HEK293 (cell line): ENCODE results near the gene FHAD1.

ENCODE experiments used
- CTCF ChIA-PET: fragments of 350-600 bp; formaldehyde crosslinking; extraction: SDS; loops from one replicate; lab custom pipeline; 2021; ENCODE audit warnings: antibody characterized with exemption; lab: Yijun Ruan, JAX
- POLR2A ChIA-PET: fragments of 300-600 bp; formaldehyde crosslinking; extraction: SDS; loops from one replicate; lab custom pipeline; 2020; ENCODE audit warnings: antibody characterized with exemption, inconsistent platforms; lab: Yijun Ruan, JAX
- H3K27ac ChIP-seq: fragments of 200-500 bp; sonication (Bioruptor generic); 2 replicates; pipeline ENCODE4 v1.5.1; 2014; ENCODE audit warnings: low read depth, low read length, control low read depth, inconsistent platforms; ENCODE audit errors: extremely low read depth
- H3K36me3 ChIP-seq, 2 experiments: fragments of 200-500 bp in 1 of 2; sonication (Bioruptor generic) in 1 of 2; 1 replicate in 1 of 2; 2 replicates in 1 of 2; pipeline ENCODE4 v1.5.1; 2014 to 2017; ENCODE audit warnings: inconsistent platforms in 2 of 2, low read length in 2 of 2; ENCODE audit not compliant: control insufficient read depth in 2 of 2, insufficient read depth in 1 of 2
- H3K4me1 ChIP-seq: fragments of 200-500 bp; sonication (Bioruptor generic); 2 replicates; pipeline ENCODE4 v1.5.1; 2014; ENCODE audit warnings: mild to moderate bottlenecking, low read length, inconsistent platforms; ENCODE audit not compliant: control insufficient read depth, insufficient read depth
- H3K4me3 ChIP-seq: 2 replicates; pipeline ENCODE4 v1.5.1; 2011; ENCODE audit warnings: low read depth, mild to moderate bottlenecking, control low read depth, low read length, moderate library complexity
- H3K9me3 ChIP-seq: fragments of 200-500 bp; sonication (Bioruptor generic); 2 replicates; pipeline ENCODE4 v1.5.1; 2014; ENCODE audit warnings: low read depth, low read length, inconsistent platforms; ENCODE audit not compliant: control insufficient read depth, insufficient read depth
- HOXC10 ChIP-seq: sonication (generic); formaldehyde crosslinking; IDR thresholded peaks from 2 replicates; pipeline ENCODE4 v1.8.1; 2023; ENCODE audit warnings: mild to moderate bottlenecking, missing genetic modification reagents
- PRDM1 ChIP-seq: fragments of 450-650 bp; formaldehyde crosslinking; IDR thresholded peaks from 2 replicates; pipeline ENCODE4; 2016; ENCODE audit warnings: missing biosample characterization, missing genetic modification characterization
- PRDM2 ChIP-seq: fragments of 450-650 bp; formaldehyde crosslinking; IDR thresholded peaks from 2 replicates; pipeline ENCODE4 v1.5.1; 2016; ENCODE audit warnings: missing biosample characterization, missing genetic modification characterization, borderline replicate concordance
- SETDB1 ChIP-seq: IDR thresholded peaks from one replicate; pipeline ENCODE4 v1.6.1; 2017; ENCODE audit warnings: mild to moderate bottlenecking, low read length, moderate library complexity, mixed read lengths; ENCODE audit not compliant: insufficient read length
- SP2 ChIP-seq: fragments of 450-650 bp; formaldehyde crosslinking; IDR thresholded peaks from 2 replicates; pipeline ENCODE4 v1.5.1; 2016; ENCODE audit warnings: missing biosample characterization, missing genetic modification characterization
- SP7 ChIP-seq: fragments of 450-650 bp; formaldehyde crosslinking; IDR thresholded peaks from 2 replicates; pipeline ENCODE4 v1.5.1; 2016; ENCODE audit warnings: missing biosample characterization, missing genetic modification characterization
- ZFP37 ChIP-seq: fragments of 450-650 bp; formaldehyde crosslinking; IDR thresholded peaks from 2 replicates; pipeline ENCODE4 v1.5.1; 2016; ENCODE audit warnings: missing biosample characterization, missing genetic modification characterization
- ZNF146 ChIP-seq: fragments of 450-650 bp; formaldehyde crosslinking; IDR thresholded peaks from 2 replicates; pipeline ENCODE4 v1.5.1; 2016; ENCODE audit warnings: missing biosample characterization, missing genetic modification characterization
- ZNF169 ChIP-seq: fragments of 450-650 bp; formaldehyde crosslinking; IDR thresholded peaks from 2 replicates; pipeline ENCODE4 v1.5.1; 2016; ENCODE audit warnings: missing biosample characterization, missing genetic modification characterization
- ZNF19 ChIP-seq: fragments of 450-650 bp; formaldehyde crosslinking; IDR thresholded peaks from 2 replicates; pipeline ENCODE4; 2016; ENCODE audit warnings: missing biosample characterization, missing genetic modification characterization, low read depth
- ZNF324 ChIP-seq: fragments of 450-650 bp; formaldehyde crosslinking; IDR thresholded peaks from 2 replicates; pipeline ENCODE4 v1.5.1; 2016; ENCODE audit warnings: missing biosample characterization, missing genetic modification characterization
- ZNF394 ChIP-seq: fragments of 450-650 bp; formaldehyde crosslinking; IDR thresholded peaks from 2 replicates; pipeline ENCODE4 v1.5.1; 2016; ENCODE audit warnings: missing biosample characterization, missing genetic modification characterization, mild to moderate bottlenecking, moderate library complexity, borderline replicate concordance
- ZNF404 ChIP-seq: fragments of 450-650 bp; formaldehyde crosslinking; IDR thresholded peaks from 2 replicates; pipeline ENCODE4 v1.5.1; 2017; ENCODE audit warnings: missing biosample characterization, missing genetic modification characterization
- ZNF473 ChIP-seq: fragments of 450-650 bp; formaldehyde crosslinking; IDR thresholded peaks from 2 replicates; pipeline ENCODE4 v1.5.1; 2017; ENCODE audit warnings: missing biosample characterization, missing genetic modification characterization
- ZNF596 ChIP-seq: fragments of 450-650 bp; IDR thresholded peaks from 2 replicates; pipeline ENCODE4 v1.5.0; 2018; ENCODE audit warnings: missing biosample characterization, mild to moderate bottlenecking, missing genetic modification characterization, moderate library complexity
- ZNF670 ChIP-seq: fragments of 450-650 bp; formaldehyde crosslinking; IDR thresholded peaks from 2 replicates; pipeline ENCODE4 v1.5.1; 2016; ENCODE audit warnings: missing biosample characterization, missing genetic modification characterization, low read depth
- ZNF791 ChIP-seq: fragments of 450-650 bp; formaldehyde crosslinking; IDR thresholded peaks from 2 replicates; pipeline ENCODE4 v1.5.1; 2016; ENCODE audit warnings: missing biosample characterization, missing genetic modification characterization
- TF ChIP-seq, protein P1 (sequence below): fragments of 450-650 bp; IDR thresholded peaks from 2 replicates; pipeline ENCODE4 v1.5.1; 2018; ENCODE audit warnings: missing biosample characterization, missing genetic modification characterization
- TF ChIP-seq, protein P2 (sequence below): fragments of 450-650 bp; formaldehyde crosslinking; IDR thresholded peaks from 2 replicates; pipeline ENCODE4 v1.5.1; 2017; ENCODE audit warnings: missing biosample characterization, missing genetic modification characterization

The FHAD1 gene

GRCh38 chr1:15231714-15232201 lies 15.3 kb upstream of the FHAD1 start (continued):
- TF ChIP-seq PRDM2 (tag by site-specific recombination) (no peak), ZNF169 (tag by site-specific recombination) (no peak), ZNF324 (tag by site-specific recombination) (no peak), ZNF670 (tag by site-specific recombination) (no peak)
- TF ChIP-seq, all 188 proteins: peak for 0

DNA sequence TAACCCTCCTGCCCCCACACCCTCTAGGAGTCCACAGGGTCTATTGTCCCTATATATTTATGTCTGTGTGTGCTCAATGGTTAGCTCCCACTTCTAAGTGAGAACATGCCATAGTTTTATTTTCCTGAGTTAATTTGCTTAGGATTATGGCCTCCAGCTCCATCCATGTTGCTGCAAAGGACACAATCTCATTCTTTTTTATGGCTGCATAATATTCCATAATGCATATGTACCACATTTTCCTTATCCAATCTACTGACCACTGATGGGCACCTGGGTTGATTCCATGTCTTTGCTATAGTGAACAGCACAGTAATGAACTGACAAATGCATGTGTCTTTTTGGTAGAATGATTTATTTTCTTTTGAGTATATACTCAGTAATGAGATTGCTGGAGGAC lies 13.3 kb upstream of the FHAD1 start:
- ChIA-PET CTCF (interaction anchor here (1.0 kb wide), 1 partner anchor 82 kb away, joined by 6 read pairs; no protein-coding TSS in a partner anchor), POLR2A (no interaction called here)
- H3K4me1 ChIP-seq: no peaks in the 10 kb centered on the region
- no peaks in the 10 kb centered on the region for H3K36me3 ChIP-seq
- H3K9me3 ChIP-seq: no peaks in the 10 kb centered on the region
- no peak overlapping the region for H3K27ac ChIP-seq
- no peak overlapping the region for H3K4me3 ChIP-seq
- TF ChIP-seq ZNF596 (no peak), HOXC10 (CRISPR knock-in tag) (no peak), ZNF146 (tag by site-specific recombination) (peak; percentile 91), ZNF791 (no peak), ZFP37 (tag by site-specific recombination) (no peak), PRDM1 (no peak)
- TF ChIP-seq, all 188 proteins: peak for 1

- TF ChIP-seq ZNF404 (tag by site-specific recombination): no peak
- peak; percentile 19; the same call in 1 of the 2 replicates for TF ChIP-seq ZNF394 (tag by site-specific recombination)
- TF ChIP-seq SP7 (tag by site-specific recombination): 0 out of 2 replicates have a peak, but pooled peaks have one; percentile 17
- peak; percentile 24; the same call in 1 of the 2 replicates for TF ChIP-seq SP2 (tag by site-specific recombination)
- no peak for TF ChIP-seq ZNF19 (tag by site-specific recombination)
- TF ChIP-seq SETDB1: peak; percentile 57
- no peaks in the 10 kb centered on the region for H3K36me3 ChIP-seq
- no peaks in the 10 kb centered on the region for H3K4me1 ChIP-seq
- CTCF ChIA-PET: interaction anchor here (0.6 kb wide), 1 partner anchor 51 kb away, joined by 3 read pairs; no protein-coding TSS in a partner anchor
- H3K4me3 ChIP-seq: no peak overlapping the region
- H3K27ac ChIP-seq: no peak overlapping the region
- H3K9me3 ChIP-seq: no peaks in the 10 kb centered on the region
- POLR2A ChIA-PET: no interaction called here
These were observed 10.7 kb upstream of the FHAD1 start for GRCh38 chr1:15236321-15236721.

GRCh38 chr1:15236746-15237145 lies 10.3 kb upstream of the FHAD1 start:
- H3K36me3 ChIP-seq: no peaks in the 10 kb centered on the region
- H3K4me1 ChIP-seq: no peaks in the 10 kb centered on the region
- POLR2A ChIA-PET: no interaction called here
- no peak overlapping the region for H3K4me3 ChIP-seq
- CTCF ChIA-PET: no interaction called here
- H3K9me3 ChIP-seq: no peaks in the 10 kb centered on the region
- H3K27ac ChIP-seq: no peak overlapping the region
- TF ChIP-seq, protein P1, sequence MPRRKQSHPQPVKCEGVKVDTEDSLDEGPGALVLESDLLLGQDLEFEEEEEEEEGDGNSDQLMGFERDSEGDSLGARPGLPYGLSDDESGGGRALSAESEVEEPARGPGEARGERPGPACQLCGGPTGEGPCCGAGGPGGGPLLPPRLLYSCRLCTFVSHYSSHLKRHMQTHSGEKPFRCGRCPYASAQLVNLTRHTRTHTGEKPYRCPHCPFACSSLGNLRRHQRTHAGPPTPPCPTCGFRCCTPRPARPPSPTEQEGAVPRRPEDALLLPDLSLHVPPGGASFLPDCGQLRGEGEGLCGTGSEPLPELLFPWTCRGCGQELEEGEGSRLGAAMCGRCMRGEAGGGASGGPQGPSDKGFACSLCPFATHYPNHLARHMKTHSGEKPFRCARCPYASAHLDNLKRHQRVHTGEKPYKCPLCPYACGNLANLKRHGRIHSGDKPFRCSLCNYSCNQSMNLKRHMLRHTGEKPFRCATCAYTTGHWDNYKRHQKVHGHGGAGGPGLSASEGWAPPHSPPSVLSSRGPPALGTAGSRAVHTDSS (tag by site-specific recombination): no peak
- TF ChIP-seq ZNF394 (tag by site-specific recombination) (peak; percentile 5; the same call in 1 of the 2 replicates), ZNF473 (no peak)
- TF ChIP-seq, protein P2, sequence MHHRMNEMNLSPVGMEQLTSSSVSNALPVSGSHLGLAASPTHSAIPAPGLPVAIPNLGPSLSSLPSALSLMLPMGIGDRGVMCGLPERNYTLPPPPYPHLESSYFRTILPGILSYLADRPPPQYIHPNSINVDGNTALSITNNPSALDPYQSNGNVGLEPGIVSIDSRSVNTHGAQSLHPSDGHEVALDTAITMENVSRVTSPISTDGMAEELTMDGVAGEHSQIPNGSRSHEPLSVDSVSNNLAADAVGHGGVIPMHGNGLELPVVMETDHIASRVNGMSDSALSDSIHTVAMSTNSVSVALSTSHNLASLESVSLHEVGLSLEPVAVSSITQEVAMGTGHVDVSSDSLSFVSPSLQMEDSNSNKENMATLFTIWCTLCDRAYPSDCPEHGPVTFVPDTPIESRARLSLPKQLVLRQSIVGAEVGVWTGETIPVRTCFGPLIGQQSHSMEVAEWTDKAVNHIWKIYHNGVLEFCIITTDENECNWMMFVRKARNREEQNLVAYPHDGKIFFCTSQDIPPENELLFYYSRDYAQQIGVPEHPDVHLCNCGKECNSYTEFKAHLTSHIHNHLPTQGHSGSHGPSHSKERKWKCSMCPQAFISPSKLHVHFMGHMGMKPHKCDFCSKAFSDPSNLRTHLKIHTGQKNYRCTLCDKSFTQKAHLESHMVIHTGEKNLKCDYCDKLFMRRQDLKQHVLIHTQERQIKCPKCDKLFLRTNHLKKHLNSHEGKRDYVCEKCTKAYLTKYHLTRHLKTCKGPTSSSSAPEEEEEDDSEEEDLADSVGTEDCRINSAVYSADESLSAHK (tag by site-specific recombination): no peak
